Activated CD4-positive, alpha-beta T cell treated with anti-CD3 and anti-CD28 coated beads, Interleukin-2, amount 50 U/mL, for 4 hours (primary cell): ENCODE results near the gene RBM47.
"Not testable (repeated sequence)": the region's sequence is repeated elsewhere in the genome, so short reads cannot be mapped to it uniquely, and the experiment has no call there.

Source experiments
- DNase-seq, 2 experiments: peaks; one replicate each; pipeline ENCODE4 v3.0.0-alpha.2; 2020

RBM47 gene

GRCh38 chr4:40585201-40585799 is 44.4 kb downstream of the RBM47 start:
- no peak for DNase-seq

- no peak for DNase-seq
These were observed 45.0 kb downstream of the RBM47 start for GRCh38 chr4:40584517-40585141.

GRCh38 chr4:40583850-40584439 is 45.7 kb downstream of the RBM47 start:
- no peak for DNase-seq

- no peak for DNase-seq
These were observed 47.3 kb downstream of the RBM47 start for GRCh38 chr4:40582413-40582812.

- no peak for DNase-seq
These were observed 48.2 kb downstream of the RBM47 start for GRCh38 chr4:40581254-40582140.

GRCh38 chr4:40579983-40580382 is 49.7 kb downstream of the RBM47 start:
- DNase-seq, result no peak

- no peak for DNase-seq
These were observed 51.9 kb downstream of the RBM47 start for GRCh38 chr4:40577588-40578253.

- DNase-seq, result no peak
These were observed 52.8 kb downstream of the RBM47 start for GRCh38 chr4:40576651-40577480.

GRCh38 chr4:40575846-40576245 is 53.8 kb downstream of the RBM47 start:
- no peak for DNase-seq

GRCh38 chr4:40573593-40574311 is 55.9 kb downstream of the RBM47 start:
- no peak for DNase-seq

- DNase-seq, result no peak
These were observed 56.9 kb downstream of the RBM47 start for GRCh38 chr4:40572692-40573310.

GRCh38 chr4:40571208-40571607 is 58.5 kb downstream of the RBM47 start:
- DNase-seq, result no peak

- no peak for DNase-seq
These were observed 59.2 kb downstream of the RBM47 start for GRCh38 chr4:40570348-40571077.

- no peak for DNase-seq
These were observed 64.7 kb downstream of the RBM47 start for GRCh38 chr4:40564815-40565483.

- DNase-seq, result no peak
These were observed 65.7 kb downstream of the RBM47 start for GRCh38 chr4:40564004-40564403.

GRCh38 chr4:40563401-40563800 is 66.3 kb downstream of the RBM47 start:
- DNase-seq, result no peak

GRCh38 chr4:40562681-40563080 is 67.0 kb downstream of the RBM47 start:
- no peak for DNase-seq

GRCh38 chr4:40562208-40562607 is 67.5 kb downstream of the RBM47 start:
- DNase-seq, result no peak

GRCh38 chr4:40561543-40562177 is 68.0 kb downstream of the RBM47 start:
- DNase-seq, result not testable (repeated sequence)
